DMS114 treated with DMSO at 0.1 percent for 48 hours (cell line): ENCODE data around the gene SLC2A3.
"Not testable (repeated sequence)": the region's sequence is repeated elsewhere in the genome, so short reads cannot be mapped to it uniquely, and the experiment has no call there.

Experiments
- DNase-seq: peaks from one replicate; lab custom pipeline; 2025; ENCODE audit not compliant: unreplicated experiment; lab: John Stamatoyannopoulos, UW

SLC2A3 gene

DNA sequence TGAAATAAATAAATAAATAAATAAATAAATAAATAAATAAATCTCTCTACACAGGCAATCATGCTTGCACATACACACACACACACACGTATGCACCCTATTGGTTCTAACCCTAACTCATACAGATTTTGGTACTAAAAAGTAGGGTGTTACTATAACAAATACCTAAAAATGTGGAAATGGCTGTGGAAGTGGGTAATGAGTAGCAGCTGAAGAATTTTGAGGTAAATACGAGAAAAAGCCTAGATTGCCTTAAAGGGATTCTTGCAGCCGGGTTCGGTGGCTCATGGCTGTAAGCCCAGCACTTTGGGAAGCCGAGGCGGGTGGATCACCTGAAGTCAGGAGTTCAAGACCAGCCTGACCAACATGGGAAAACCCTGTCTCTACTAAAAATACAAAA lies 15.7 kb upstream of the SLC2A3 start:
- no peak for DNase-seq

DNA sequence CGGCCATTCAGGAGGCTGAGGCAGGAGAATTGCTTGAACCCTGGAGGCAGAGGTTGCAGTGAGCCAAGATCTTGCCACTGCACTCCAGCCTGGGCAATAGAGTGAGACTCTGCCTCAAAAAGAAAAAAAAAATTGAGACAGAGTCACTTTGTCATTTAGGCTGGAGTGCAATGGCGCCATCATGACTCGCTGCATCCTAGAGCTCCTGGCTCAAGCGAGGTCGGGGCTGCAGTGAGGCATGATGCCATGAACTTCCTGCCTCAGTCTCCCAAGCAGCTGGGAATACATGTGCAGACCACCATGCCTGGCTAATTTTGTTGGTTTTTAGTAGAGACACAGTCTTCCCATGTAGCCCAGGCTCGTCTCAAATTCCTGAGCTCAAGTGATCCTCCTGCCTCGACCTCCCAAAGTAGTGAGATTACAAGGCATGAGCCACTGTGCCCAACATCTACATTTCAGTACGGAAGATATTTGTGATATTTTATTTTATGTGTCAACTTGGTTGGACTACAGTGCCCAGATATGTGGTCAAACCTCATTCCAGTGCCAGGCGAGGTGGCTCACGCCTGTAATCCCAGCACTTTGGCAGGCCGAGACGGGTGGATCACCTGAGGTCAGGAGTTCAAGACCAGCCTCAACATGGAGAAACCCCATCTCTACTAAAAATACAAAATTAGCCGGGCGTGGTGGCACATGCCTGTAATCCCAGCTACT lies 14.4 kb upstream of the SLC2A3 start:
- DNase-seq: not testable (repeated sequence)

DNA sequence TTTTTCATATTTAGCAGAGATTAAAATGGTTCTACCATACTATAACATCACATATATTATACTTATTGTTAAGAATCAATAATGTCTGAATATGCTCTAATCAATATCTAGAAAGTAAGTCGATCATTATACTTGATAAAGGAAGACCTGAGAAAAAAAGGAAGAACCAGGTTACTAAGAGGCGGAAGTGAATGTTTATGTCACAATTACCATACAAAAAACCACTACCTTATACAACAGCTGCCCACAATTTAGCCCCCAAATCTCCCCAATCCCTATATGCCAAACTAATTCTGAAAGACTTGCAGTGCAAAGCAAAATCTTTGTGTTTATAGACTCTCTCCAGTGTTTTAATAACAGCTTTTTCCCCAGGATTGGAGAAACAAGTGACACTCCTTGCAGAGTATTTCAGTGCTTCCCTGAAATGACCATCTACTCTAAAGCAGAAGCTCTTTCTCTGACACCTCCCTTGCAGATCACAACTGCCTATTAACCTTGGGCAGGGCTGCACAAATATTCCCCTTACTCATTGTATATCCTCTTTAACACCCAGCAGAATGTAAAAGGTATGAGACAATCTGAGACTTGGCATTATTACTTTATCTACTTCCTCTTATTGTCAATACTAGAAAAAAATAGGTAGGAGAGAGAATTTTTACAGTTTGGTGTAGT lies 12.7 kb upstream of the SLC2A3 start:
- DNase-seq: no peak

- DNase-seq: no peak
Observed at GRCh38 chr12:7947011-7947410, 11.0 kb upstream of the SLC2A3 start.

DNA sequence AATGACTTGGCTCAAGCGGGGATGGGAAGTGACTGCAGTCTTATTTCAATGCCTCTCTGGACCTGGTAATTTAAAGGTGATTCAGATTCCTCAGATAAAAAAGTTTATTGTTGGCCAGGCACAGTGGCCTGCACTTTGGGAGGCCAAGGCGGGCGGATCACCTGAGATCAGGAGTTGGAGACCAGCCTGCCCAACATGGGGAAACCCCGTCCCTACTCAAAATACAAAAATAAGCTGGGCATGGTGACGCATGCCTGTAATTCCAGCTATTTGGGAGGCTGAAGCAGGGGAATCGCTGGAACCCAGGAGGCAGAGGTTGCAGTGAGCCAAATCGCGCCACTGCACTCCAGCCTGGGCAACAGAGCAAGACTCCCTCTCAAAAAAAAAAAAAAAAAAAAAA lies 8.8 kb upstream of the SLC2A3 start:
- not testable (repeated sequence) for DNase-seq

DNA sequence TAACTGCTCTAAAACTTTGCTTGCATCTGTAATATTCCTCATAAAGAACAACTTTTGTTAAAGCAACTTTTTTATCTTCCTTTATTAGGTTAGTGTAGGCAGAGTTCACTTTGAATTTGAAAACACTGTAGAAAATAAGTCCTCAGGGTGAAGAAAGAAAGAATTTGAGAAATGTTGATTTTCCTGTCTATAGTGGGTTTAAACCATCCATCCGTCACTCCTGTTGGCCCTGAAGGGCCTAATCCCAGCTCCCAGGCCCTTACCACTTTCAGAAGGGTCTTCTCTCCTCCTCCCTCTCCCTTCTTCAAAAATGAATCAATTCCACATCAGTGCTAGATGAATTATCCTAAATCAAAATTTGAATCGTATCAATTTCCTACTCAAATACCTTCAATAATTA lies 4.9 kb upstream of the SLC2A3 start:
- DNase-seq: no peak

DNA sequence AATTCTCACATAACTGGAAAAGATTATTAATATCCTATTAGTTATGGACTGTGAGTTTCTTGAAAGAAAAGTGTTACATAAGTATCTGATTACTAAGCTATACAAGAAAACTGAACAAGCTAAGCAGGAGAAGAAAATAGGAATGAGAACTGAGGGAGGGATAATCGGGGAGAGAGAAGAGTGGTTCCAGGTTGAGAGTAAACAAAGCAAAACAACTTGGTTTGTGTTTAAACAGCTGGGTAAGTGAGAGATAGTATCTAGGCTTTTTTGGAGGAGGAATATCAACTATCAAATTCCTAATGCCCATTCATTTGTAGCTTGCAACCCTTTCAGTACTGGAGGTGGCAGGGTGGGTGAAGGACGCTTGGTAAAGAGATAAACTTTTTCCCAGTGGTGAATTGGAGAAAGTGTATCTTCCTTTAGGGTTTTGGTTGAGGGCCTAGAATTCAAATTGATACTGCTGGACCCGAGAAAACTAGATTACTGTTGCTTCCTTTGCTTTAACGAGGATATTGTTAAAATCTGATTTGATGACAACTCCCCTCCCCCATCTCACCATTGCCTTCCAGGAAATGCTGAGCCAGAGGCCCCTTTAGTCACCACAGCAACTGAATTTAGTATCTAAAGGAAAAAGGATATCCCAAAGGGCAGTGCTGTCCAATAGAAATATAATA lies 2.0 kb upstream of the SLC2A3 start:
- DNase-seq: peak; percentile 33

DNA sequence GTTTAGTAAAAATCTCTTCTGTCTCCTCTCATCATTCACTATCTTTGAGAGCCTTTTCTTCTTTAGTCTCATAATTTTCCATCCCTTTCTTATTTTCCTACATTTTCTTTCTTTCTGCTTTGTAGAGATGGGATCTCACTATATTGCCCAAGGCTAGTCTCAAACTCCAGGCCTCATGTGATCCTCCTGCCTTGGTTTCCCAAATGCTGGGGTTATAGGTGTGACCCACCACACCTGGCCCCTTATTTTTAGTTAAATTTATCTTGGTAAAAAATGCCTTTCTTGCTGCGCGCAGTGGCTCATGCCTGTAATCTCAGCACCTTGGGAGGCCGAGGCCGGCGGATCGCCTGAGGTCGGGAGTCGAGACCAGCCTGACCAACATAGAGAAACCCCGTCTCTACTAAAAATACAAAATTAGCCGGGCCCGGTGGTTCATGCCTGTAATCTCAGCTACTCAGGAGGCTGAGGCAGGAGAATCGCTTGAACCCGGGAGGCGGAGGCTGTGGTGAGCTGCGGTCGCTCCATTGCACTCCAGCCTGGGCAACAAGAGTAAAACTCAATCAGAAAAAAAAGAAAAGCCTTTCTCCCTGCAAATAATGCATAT lies 996 bp downstream of the SLC2A3 start:
- DNase-seq: no peak

GRCh38 chr12:7934091-7934888 lies 1.7 kb downstream of the SLC2A3 start:
- no peak for DNase-seq

DNA sequence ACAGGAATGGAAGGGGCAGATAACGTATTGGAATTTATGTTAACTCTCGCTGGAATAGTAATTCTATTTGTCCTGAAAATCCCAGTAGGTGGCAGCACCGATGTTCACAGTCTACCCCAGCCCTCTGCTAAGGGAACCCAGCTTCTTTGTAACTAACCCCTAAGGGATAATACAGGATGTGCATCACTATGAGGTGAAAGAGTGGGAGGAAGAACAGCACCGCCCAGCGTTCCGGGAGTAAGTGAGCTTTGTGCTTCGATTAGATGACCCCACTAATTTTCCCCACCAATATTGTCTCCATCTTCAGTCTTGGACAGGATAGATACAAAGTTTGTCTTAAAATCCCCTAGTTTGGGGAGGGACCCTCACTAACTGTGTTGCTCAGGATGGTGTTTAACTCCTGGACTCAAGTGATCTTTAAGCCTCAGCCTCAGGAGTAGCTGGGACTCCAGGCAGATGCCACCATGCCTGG lies 2.7 kb downstream of the SLC2A3 start:
- DNase-seq: peak; percentile 85

DNA sequence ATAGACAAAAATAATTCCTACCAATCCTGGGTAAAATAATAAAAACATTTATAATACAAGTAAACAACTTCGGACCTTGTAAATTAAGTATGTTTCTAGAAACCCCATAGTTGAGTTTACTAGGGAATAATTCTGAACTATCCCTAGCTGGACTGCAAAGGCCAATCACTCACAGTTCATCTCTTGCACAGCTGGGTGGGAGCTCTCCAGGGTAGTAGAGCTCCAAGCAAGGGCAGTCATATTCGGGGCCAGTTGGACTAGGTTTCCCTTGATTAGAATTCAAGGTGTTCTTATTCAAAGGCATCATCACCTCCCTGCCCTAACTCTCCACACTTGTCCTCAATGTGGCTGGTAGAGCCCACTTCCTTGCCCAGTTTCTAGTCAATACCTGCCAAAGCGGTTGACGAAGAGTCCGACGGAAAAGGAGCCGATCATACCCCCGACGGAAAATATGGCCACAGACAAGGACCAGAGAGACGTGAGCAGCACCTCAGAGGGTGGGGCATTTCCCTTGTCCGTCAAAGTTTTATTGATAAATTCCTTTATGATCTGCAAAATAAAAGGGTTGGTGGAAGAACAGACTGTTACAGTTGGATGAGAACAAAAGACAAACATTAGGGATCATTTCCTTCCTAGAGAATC lies 3.3 kb downstream of the SLC2A3 start:
- not testable (repeated sequence) for DNase-seq

- no peak for DNase-seq
Observed at GRCh38 chr12:7929083-7929792, 6.7 kb downstream of the SLC2A3 start.

DNA sequence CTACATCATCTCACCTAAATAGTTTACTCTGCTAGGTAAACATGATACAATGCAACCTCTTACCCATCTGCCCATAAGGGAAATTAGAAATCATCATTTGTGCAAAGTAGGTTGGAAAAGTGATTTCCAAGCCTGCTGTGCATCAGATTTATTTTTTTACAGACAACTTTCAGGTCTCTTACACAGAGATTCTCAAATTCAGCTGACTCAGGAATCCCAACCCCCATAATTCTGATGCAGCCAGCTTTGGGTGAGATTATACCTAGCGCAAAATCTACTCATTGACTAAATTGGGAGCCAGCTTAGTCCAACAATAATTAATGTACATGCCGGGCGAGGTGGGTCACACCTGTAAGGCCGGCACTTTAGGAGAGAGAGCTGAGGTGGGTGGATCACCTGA lies 8.5 kb downstream of the SLC2A3 start:
- DNase-seq: no peak

DNA sequence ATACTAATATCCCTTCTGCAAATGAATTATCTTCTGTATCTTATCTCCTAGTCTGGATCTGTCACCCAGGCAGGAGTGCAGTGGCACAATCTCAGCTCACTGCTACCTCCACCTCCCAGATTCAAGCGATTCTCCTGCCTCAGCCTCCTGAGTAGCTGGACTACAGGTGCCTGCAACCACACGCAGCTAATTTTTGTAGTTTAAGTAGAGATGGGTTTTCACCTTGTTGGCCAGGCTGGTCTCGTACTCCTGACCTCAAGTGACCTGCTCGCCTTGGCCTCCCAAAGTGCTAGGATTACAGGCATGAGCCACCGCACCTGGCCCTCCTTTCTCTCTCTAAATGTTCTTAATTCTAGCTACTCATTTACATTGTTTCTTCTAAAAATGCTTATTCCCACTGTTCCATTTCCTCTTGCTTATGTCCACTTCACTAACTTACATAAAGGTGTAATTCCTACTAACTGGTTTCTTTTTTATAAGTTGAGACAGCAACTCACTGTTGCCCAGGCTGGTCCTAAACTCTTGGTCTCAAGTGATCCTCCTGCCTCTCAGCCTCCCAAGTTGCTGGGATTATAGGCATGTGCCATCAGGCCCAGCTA lies 9.8 kb downstream of the SLC2A3 start:
- DNase-seq: not testable (repeated sequence)

GRCh38 chr12:7923241-7924236 lies 12.4 kb downstream of the SLC2A3 start:
- DNase-seq: no peak

- not testable (repeated sequence) for DNase-seq
Observed at GRCh38 chr12:7921181-7921580, 14.8 kb downstream of the SLC2A3 start.

DNA sequence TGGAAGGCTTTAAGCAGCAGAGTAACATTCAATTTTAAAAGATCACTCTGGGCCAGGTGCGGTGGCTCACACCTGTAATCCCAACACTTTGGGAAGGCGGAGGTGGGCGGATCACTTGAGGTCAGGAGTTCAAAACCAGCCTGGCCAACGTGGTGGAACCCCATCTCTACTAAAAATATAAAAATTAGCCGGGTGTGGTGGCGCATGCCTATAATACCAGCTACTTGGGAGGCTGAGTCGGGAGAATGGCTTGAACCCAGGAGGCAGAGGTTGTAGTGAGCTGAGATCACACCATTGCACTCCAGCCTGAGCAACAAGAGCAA lies 17.8 kb downstream of the SLC2A3 start:
- not testable (repeated sequence) for DNase-seq
